SK-N-SH treated with all-trans-retinoic acid at 6 μM for 48 hours (cell line): ENCODE measurements around the gene PLEKHG5.

Experiments used
- ATAC-seq: fragments of 200-7000 bp; cut with Tn5 transposase; 3 replicates; pipeline ENCODE4 v1.9.1; 2020; ENCODE audit warnings: mild to moderate bottlenecking, moderate library complexity
- ARNTL ChIP-seq: fragments of 450-650 bp; formaldehyde crosslinking; IDR thresholded peaks from 2 replicates; pipeline ENCODE4 v1.5.0; 2020; ENCODE audit warnings: low read depth, mild to moderate bottlenecking, moderate library complexity, borderline replicate concordance
- BACH2 ChIP-seq: fragments of 250-450 bp; sonication (Bioruptor Pico); IDR thresholded peaks from 2 replicates; pipeline ENCODE4 v1.9.0; 2021; ENCODE audit warnings: mild to moderate bottlenecking, borderline replicate concordance
- CSDC2 ChIP-seq: fragments of 250-450 bp; sonication (Bioruptor Pico); IDR thresholded peaks from 2 replicates; pipeline ENCODE4 v1.5.0; 2020; ENCODE audit warnings: mild to moderate bottlenecking, moderate library complexity
- GLIS3 ChIP-seq: fragments of 250-450 bp; sonication (Bioruptor Pico); IDR thresholded peaks from 2 replicates; pipeline ENCODE4 v1.5.0; 2020; ENCODE audit warnings: mild to moderate bottlenecking, moderate library complexity
- OSR1 ChIP-seq: fragments of 250-450 bp; sonication (Bioruptor Pico); IDR thresholded peaks from 2 replicates; pipeline ENCODE4 v1.8.0; 2022; ENCODE audit warnings: moderate library complexity, mild to moderate bottlenecking, inconsistent platforms
- PPARA ChIP-seq: fragments of 250-450 bp; sonication (Bioruptor Pico); IDR thresholded peaks from 2 replicates; pipeline ENCODE4 v1.5.0; 2020; ENCODE audit warnings: mild to moderate bottlenecking, borderline replicate concordance
- RARB ChIP-seq: fragments of 250-450 bp; sonication (Bioruptor Pico); IDR thresholded peaks from 2 replicates; pipeline ENCODE4 v1.8.0; 2021; ENCODE audit warnings: mild to moderate bottlenecking, moderate library complexity
- SNAI2 ChIP-seq: fragments of 250-450 bp; sonication (Bioruptor Pico); IDR thresholded peaks from 2 replicates; pipeline ENCODE4 v1.5.0; 2020; ENCODE audit warnings: mild to moderate bottlenecking, moderate library complexity
- TOX ChIP-seq: fragments of 250-450 bp; sonication (Bioruptor Pico); IDR thresholded peaks from 2 replicates; pipeline ENCODE4 v1.8.0; 2021; ENCODE audit warnings: mild to moderate bottlenecking, moderate library complexity, borderline replicate concordance
- TSHZ2 ChIP-seq: fragments of 250-450 bp; sonication (Bioruptor Pico); IDR thresholded peaks from 2 replicates; pipeline ENCODE4 v1.5.0; 2020; ENCODE audit warnings: mild to moderate bottlenecking, moderate library complexity
- ZC3H10 ChIP-seq: fragments of 250-450 bp; sonication (Bioruptor Pico); IDR thresholded peaks from 2 replicates; pipeline ENCODE4 v1.5.1; 2021; ENCODE audit warnings: mild to moderate bottlenecking, moderate library complexity
- ZNF565 ChIP-seq: fragments of 450-650 bp; formaldehyde crosslinking; conservative IDR thresholded peaks from 2 replicates; pipeline ENCODE4 v1.5.0; 2020; ENCODE audit warnings: low read depth, mild to moderate bottlenecking, moderate library complexity
- TF ChIP-seq, protein P1 (sequence below): fragments of 250-450 bp; sonication (Bioruptor Pico); IDR thresholded peaks from 2 replicates; pipeline ENCODE4 v1.8.0; 2021; ENCODE audit warnings: low read depth, mild to moderate bottlenecking, moderate library complexity, borderline replicate concordance
- TF ChIP-seq, protein P2 (sequence below): fragments of 250-450 bp; sonication (Bioruptor Pico); IDR thresholded peaks from 2 replicates; pipeline ENCODE4 v1.8.0; 2020; ENCODE audit warnings: mild to moderate bottlenecking, moderate library complexity, borderline replicate concordance
- TF ChIP-seq, protein P3 (sequence below): fragments of 250-450 bp; sonication (Bioruptor Pico); IDR thresholded peaks from 2 replicates; pipeline ENCODE4 v1.5.1; 2020; ENCODE audit warnings: low read depth, mild to moderate bottlenecking, moderate library complexity

Gene PLEKHG5

GRCh38 chr1:6481820-6482219 lies 9.6 kb downstream of the PLEKHG5 start (continued):
- TF ChIP-seq, protein P1, sequence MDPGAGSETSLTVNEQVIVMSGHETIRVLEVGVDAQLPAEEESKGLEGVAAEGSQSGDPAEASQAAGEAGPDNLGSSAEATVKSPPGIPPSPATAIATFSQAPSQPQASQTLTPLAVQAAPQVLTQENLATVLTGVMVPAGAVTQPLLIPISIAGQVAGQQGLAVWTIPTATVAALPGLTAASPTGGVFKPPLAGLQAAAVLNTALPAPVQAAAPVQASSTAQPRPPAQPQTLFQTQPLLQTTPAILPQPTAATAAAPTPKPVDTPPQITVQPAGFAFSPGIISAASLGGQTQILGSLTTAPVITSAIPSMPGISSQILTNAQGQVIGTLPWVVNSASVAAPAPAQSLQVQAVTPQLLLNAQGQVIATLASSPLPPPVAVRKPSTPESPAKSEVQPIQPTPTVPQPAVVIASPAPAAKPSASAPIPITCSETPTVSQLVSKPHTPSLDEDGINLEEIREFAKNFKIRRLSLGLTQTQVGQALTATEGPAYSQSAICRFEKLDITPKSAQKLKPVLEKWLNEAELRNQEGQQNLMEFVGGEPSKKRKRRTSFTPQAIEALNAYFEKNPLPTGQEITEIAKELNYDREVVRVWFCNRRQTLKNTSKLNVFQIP (CRISPR knock-in tag), result no peak
- no peak for TF ChIP-seq PPARA
- TF ChIP-seq, all 23 proteins: peak for 0

- no peak for ATAC-seq
- TF ChIP-seq TOX (CRISPR knock-in tag) (no peak), RARB (no peak)
- TF ChIP-seq, protein P2, sequence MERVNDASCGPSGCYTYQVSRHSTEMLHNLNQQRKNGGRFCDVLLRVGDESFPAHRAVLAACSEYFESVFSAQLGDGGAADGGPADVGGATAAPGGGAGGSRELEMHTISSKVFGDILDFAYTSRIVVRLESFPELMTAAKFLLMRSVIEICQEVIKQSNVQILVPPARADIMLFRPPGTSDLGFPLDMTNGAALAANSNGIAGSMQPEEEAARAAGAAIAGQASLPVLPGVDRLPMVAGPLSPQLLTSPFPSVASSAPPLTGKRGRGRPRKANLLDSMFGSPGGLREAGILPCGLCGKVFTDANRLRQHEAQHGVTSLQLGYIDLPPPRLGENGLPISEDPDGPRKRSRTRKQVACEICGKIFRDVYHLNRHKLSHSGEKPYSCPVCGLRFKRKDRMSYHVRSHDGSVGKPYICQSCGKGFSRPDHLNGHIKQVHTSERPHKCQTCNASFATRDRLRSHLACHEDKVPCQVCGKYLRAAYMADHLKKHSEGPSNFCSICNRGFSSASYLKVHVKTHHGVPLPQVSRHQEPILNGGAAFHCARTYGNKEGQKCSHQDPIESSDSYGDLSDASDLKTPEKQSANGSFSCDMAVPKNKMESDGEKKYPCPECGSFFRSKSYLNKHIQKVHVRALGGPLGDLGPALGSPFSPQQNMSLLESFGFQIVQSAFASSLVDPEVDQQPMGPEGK, result no peak
Observed at GRCh38 chr1:6477039-6477820, 14.2 kb downstream of the PLEKHG5 start.

- TF ChIP-seq OSR1 (no peak), ZNF565 (CRISPR knock-in tag) (no peak), PPARA (no peak), ARNTL (CRISPR knock-in tag) (no peak)
- TF ChIP-seq, protein P3, sequence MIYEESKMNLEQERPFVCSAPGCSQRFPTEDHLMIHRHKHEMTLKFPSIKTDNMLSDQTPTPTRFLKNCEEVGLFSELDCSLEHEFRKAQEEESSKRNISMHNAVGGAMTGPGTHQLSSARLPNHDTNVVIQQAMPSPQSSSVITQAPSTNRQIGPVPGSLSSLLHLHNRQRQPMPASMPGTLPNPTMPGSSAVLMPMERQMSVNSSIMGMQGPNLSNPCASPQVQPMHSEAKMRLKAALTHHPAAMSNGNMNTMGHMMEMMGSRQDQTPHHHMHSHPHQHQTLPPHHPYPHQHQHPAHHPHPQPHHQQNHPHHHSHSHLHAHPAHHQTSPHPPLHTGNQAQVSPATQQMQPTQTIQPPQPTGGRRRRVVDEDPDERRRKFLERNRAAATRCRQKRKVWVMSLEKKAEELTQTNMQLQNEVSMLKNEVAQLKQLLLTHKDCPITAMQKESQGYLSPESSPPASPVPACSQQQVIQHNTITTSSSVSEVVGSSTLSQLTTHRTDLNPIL (CRISPR knock-in tag), result no peak
- TF ChIP-seq, protein P1 (CRISPR knock-in tag), result no peak
- TF ChIP-seq, protein P2, result no peak
- ATAC-seq, result no peak
Observed at GRCh38 chr1:6476483-6476882, 15.0 kb downstream of the PLEKHG5 start.

GRCh38 chr1:6475381-6476133 lies 15.9 kb downstream of the PLEKHG5 start:
- peak; percentile 93 for ATAC-seq
- TF ChIP-seq TSHZ2 (CRISPR knock-in tag) (no peak), BACH2 (CRISPR knock-in tag) (no peak), PPARA (no peak), CSDC2 (CRISPR knock-in tag) (no peak), SNAI2 (no peak), GLIS3 (CRISPR knock-in tag) (no peak), OSR1 (no peak), ZC3H10 (CRISPR knock-in tag) (no peak), TOX (CRISPR knock-in tag) (no peak)
- TF ChIP-seq, protein P2, result no peak
- TF ChIP-seq, protein P1 (CRISPR knock-in tag), result no peak
- TF ChIP-seq, protein P3 (CRISPR knock-in tag), result no peak
